HCT116 (cell line): Measurements from ENCODE around the gene MSRB2.

Experiments
- CEBPB ChIP-seq: IDR thresholded peaks from 2 replicates; pipeline ENCODE4 v1.6.1; 2012; ENCODE audit warnings: low read depth
- POLR2A ChIP-seq: IDR thresholded peaks from 2 replicates; pipeline ENCODE4 v1.7.0; 2011; ENCODE audit warnings: borderline replicate concordance; ENCODE audit not compliant: insufficient read depth, insufficient read length; ENCODE audit errors: extremely low read depth
- POLR2AphosphoS5 ChIP-seq: IDR thresholded peaks from 2 replicates; pipeline ENCODE4 v1.6.1; 2011; ENCODE audit warnings: mild to moderate bottlenecking, low read depth, low read length, moderate library complexity
- TF ChIP-seq, protein P1 (sequence below), 3 experiments: fragments of 200-600 bp in 1 of 3; sonication (generic) in 1 of 3; IDR thresholded peaks in 2 of 3; conservative IDR thresholded peaks in 1 of 3; 2 replicates each; pipeline ENCODE4 v1.5.1; 2012 to 2017; ENCODE audit warnings: low read depth in 2 of 3, low read length in 2 of 3, antibody characterized with exemption in 1 of 3, borderline replicate concordance in 1 of 3, control low read depth in 1 of 3, mild to moderate bottlenecking in 1 of 3, mixed read lengths in 1 of 3, mixed run types in 1 of 3, moderate library complexity in 1 of 3; ENCODE audit not compliant: insufficient read depth in 1 of 3
- TF ChIP-seq, protein P2 (sequence below): IDR thresholded peaks from 2 replicates; pipeline ENCODE4 v1.6.1; 2012; ENCODE audit warnings: low read depth

DNA sequence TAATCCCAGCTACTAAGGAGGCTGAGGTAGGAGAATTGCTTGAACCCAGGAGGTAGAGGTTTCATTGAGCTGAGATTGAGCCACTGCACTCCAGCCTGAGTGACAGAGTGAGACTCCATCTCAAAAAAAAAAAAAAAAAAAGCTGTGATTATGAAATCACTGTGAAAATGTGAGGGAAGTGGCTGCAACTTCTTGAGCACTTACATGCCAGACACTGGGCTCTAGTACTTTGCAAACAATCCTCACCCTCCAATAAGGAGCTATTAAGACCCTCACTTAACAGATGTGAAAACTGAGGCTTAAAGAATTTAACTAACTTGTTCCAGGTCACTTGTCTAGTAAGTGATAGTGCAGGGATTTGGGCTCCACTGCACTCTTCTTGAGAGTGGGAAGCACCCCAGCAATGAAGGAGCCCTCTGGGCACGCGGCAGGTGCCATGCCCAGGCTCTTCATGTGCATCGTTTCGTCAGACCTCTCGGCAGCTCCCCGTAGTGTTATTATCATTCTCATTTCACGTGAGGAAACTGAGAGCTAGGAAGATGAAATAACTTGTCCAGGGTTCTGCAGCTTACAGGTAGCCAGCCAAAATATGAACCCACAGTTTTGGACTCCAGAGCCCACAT lies 19.0 kb downstream of the MSRB2 start:
- TF ChIP-seq CEBPB, result no peak
- no peak for TF ChIP-seq POLR2AphosphoS5
- TF ChIP-seq, protein P1, sequence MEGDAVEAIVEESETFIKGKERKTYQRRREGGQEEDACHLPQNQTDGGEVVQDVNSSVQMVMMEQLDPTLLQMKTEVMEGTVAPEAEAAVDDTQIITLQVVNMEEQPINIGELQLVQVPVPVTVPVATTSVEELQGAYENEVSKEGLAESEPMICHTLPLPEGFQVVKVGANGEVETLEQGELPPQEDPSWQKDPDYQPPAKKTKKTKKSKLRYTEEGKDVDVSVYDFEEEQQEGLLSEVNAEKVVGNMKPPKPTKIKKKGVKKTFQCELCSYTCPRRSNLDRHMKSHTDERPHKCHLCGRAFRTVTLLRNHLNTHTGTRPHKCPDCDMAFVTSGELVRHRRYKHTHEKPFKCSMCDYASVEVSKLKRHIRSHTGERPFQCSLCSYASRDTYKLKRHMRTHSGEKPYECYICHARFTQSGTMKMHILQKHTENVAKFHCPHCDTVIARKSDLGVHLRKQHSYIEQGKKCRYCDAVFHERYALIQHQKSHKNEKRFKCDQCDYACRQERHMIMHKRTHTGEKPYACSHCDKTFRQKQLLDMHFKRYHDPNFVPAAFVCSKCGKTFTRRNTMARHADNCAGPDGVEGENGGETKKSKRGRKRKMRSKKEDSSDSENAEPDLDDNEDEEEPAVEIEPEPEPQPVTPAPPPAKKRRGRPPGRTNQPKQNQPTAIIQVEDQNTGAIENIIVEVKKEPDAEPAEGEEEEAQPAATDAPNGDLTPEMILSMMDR (IDR thresholded peaks at IDR 0.05 in 2 of 3, conservative IDR thresholded peaks at IDR 0.05 in 1 of 3; ENCODE audit: borderline replicate concordance in 1 of 3, insufficient read depth in 1 of 3, low read depth in 2 of 3, low read length in 2 of 3), result no peak
- TF ChIP-seq, protein P2, sequence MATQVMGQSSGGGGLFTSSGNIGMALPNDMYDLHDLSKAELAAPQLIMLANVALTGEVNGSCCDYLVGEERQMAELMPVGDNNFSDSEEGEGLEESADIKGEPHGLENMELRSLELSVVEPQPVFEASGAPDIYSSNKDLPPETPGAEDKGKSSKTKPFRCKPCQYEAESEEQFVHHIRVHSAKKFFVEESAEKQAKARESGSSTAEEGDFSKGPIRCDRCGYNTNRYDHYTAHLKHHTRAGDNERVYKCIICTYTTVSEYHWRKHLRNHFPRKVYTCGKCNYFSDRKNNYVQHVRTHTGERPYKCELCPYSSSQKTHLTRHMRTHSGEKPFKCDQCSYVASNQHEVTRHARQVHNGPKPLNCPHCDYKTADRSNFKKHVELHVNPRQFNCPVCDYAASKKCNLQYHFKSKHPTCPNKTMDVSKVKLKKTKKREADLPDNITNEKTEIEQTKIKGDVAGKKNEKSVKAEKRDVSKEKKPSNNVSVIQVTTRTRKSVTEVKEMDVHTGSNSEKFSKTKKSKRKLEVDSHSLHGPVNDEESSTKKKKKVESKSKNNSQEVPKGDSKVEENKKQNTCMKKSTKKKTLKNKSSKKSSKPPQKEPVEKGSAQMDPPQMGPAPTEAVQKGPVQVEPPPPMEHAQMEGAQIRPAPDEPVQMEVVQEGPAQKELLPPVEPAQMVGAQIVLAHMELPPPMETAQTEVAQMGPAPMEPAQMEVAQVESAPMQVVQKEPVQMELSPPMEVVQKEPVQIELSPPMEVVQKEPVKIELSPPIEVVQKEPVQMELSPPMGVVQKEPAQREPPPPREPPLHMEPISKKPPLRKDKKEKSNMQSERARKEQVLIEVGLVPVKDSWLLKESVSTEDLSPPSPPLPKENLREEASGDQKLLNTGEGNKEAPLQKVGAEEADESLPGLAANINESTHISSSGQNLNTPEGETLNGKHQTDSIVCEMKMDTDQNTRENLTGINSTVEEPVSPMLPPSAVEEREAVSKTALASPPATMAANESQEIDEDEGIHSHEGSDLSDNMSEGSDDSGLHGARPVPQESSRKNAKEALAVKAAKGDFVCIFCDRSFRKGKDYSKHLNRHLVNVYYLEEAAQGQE, result no peak
- no peak for TF ChIP-seq POLR2A
